NCI-H128 (cell line): ENCODE results near the gene NRSN2.

ENCODE experiments used
- DNase-seq: peaks from one replicate; lab custom pipeline; 2025; ENCODE audit not compliant: unreplicated experiment; lab: John Stamatoyannopoulos, UW

NRSN2 gene, protein sequence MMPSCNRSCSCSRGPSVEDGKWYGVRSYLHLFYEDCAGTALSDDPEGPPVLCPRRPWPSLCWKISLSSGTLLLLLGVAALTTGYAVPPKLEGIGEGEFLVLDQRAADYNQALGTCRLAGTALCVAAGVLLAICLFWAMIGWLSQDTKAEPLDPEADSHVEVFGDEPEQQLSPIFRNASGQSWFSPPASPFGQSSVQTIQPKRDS

DNA sequence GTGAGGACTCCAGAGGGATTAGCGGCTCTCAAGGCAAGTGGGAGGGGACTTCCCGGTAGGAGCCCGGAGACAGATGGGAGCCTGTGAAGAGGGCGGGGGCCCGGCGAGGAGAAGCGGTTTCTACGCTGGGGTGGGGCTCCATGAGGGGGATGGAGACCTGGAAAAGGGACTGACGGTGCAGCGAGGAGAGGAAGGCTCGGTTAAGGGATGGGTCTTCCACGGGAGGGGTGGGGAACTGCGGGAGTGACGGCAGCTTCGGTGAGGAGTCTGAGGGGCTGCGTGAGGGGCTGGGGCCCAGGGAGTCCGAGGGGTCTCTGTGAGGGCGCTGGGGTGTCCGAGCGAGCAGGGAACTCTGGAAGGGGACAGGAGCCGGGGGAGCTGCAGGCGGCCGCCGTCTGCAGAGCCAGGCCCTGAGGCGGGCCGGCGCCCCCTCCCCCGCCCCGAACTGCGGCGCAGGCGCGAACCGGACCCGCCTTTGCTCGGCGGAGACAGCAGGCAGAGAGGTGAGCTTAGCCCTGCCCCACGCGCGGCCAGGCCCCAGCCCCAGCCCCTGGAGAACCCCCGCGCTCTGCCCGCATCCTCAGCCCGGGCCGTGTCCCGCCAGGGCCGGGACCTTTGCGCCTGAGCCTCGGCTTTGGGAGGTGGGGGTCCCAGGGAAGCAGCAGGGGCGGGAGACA lies at the start of gene NRSN2:
Gene NRSN2 (plus strand): TSS at position 472 of the 677 bp plus-strand sequence. CDS start 2,533 bp downstream, outside the sequence.
- peak; percentile 36 for DNase-seq

DNA sequence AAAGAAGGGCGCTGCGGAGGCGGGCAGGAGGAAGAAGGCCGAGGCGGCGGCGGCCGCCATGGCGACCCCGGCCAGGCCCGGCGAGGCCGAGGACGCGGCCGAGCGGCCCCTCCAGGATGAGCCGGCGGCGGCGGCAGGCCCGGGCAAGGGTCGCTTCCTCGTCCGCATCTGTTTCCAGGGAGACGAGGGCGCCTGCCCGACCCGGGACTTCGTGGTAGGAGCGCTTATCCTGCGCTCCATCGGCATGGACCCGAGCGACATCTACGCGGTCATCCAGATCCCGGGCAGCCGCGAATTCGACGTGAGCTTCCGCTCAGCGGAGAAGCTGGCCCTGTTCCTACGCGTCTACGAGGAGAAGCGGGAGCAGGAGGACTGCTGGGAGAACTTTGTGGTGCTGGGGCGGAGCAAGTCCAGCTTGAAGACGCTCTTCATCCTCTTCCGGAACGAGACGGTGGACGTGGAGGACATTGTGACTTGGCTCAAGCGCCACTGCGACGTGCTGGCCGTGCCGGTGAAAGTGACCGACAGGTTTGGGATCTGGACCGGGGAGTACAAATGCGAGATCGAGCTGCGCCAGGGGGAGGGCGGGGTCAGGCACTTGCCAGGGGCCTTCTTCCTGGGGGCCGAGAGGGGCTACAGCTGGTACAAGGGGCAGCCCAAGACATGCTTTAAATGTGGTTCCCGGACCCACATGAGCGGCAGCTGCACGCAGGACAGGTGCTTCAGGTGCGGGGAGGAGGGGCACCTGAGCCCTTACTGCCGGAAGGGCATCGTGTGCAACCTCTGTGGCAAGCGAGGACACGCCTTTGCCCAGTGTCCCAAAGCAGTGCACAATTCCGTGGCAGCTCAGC lies 48.8 kb upstream of the NRSN2 start:
- DNase-seq: no peak

DNA sequence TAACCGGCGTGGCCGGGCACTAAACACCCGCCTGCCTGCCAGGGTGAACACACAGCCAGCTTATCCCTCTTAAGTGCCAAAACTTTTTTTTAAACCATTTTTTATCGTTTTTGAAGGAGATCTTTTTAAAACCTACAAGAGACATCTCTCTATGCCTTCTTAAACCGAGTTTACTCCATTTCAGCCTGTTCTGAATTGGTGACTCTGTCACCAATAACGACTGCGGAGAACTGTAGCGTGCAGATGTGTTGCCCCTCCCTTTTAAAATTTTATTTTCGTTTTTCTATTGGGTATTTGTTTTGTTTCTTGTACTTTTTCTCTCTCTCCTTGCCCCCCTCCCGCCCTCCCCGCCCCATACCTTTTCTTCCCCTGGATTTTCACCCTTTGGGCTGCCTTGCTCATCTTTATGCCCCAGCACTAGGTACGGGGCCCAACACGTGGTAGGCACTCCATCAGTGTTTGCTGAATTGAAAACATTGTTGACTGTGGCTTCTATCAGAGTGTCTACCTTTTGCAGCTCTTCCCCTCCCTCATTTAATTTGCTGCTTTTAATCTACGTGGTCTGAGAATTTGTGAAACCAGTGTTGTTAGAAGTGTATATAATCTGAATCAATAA lies 48.0 kb upstream of the NRSN2 start:
- no peak for DNase-seq

DNA sequence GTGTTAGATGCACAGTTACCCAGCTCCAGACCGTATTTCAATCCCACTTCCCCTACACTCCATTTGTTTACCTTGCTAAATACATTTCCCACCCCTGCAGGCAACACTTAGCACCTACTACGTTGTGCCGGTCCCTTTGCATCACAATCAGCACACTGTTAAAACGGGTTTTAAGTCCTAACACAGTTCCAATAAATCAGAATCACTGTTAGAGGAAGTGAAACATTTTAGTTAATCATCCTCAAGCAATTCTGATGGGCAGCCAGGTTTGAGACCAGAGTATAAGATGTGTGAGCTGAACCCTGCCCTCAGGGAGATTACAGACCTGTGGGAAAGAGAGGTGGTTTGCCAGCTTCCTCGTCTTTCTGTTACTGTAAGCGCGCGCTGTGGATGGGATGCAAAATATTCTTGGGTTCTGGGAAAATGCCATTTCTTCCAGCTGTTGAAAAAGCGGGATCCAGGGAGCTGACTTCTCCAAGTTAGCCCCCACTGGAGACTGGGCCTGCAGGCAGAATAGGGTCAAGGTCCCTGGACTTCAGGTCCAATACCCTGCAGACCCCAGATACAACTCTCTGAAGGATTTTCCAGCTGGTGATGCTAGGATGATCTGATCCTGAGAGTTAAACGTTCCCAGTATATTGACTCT lies 46.4 kb upstream of the NRSN2 start:
- DNase-seq: no peak

DNA sequence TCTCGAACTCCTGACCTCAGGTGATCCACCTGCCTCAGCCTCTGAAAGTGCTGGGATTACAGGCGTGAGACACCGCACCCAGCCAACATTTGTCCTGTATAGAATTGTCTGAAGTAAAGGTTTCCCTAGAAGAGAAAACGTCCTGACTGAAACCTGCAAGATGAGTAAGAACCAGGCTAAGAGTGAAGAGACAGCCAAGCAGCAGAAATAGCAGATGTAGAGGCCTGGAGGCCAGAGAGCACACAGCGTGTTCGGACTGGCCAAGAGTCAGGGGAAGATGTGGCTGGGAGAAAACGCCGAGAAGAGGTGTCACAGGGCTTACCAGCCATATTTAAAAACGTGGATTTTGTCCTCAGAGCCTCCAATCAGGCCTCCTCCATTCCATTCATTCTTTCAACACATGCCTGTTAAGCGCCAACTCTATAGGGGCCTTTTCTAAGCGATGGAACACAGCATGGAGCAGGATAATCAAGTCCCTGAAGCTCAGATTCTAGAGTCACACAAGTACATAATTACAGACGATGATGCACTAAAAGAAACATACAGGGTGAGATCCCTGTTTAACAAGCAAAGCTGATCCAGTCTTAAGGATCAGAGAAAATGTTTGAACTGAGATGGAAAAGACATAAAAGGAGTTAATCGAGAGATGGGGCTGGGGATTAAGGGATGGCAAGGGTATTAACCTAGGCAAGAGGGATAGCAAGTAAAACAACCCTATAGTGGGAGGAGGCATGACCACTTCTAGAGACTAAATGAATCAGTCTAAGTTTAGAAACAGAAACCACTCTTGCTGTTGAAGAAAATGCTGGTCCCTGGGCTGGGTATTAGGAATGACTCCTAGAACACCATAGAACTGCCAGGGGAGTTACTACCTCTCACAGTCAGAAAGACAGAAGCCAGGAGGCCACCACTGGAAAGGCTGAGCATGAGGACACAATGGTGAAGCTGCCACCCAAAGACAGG lies 44.7 kb upstream of the NRSN2 start:
- DNase-seq: no peak

DNA sequence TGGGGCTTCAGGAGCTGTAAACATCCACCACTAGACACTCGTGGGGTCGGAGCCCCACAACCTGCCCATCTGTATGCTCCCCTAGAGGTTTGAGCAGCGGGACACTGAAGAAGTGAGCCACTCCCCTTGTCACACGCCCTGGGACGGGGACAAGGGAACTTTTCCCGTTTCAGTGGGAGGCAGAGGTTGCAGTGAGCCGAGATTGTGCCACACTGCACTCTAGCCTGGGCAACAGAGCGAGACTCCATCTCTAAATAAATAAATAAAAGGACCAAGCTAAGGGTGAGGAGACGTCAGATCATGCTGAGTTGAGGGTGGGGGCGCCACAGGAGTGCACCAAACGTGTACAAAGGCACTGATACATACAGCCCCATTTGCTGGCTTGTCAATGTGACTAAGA lies 41.2 kb upstream of the NRSN2 start:
- no peak for DNase-seq

DNA sequence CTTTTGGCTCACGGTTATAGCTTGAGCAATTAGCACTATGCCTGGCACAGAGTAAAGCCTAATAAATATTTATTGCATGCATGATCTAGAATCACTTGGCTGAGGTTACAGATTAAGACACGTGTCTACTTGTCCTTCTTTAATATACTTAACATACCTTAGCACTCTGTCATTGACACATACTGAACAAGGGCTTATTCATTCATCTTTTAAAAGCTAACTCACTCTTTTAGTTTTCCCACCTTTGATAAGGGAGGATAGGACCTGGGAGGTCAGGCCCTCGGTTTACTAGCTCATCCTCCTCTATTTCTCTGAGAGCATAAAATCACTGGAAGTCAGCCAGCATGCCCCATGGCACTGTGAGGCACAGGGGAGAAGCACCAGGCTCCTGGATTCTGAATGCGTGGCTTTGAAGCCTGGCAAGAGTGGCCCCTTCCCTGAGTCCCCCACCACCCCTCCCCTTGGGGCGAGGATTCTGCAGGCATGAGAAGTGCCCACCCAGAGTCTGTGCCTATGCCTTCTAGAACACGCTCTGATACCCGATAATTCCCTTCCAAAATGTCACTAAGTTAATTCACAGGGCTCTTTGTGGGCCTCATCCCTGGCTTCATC lies 38.4 kb upstream of the NRSN2 start:
- no peak for DNase-seq

DNA sequence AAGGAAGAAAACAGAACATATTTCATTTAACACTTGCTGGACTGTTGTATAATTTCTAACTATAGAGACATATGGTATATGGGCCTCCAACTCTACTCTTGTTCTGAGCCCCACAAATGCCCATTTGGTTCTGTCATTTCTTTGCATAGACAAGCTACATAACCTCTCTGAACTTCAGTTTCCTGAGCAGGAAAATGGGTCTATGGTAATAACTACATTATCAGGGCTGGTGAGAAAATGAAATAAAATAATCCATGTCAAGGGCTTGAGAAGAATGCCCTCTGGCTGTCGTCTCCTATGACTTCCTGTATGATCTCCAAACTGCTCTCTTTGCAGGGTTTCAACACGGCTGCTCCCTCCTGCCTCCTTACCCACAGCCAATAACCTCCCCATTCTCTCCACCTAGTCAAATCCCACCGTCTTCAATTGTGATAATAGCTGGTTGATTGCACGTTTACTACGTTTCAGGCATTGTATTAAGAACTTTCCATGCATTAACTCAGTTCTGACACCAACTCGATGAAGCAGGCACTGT lies 37.5 kb upstream of the NRSN2 start:
- no peak for DNase-seq

DNA sequence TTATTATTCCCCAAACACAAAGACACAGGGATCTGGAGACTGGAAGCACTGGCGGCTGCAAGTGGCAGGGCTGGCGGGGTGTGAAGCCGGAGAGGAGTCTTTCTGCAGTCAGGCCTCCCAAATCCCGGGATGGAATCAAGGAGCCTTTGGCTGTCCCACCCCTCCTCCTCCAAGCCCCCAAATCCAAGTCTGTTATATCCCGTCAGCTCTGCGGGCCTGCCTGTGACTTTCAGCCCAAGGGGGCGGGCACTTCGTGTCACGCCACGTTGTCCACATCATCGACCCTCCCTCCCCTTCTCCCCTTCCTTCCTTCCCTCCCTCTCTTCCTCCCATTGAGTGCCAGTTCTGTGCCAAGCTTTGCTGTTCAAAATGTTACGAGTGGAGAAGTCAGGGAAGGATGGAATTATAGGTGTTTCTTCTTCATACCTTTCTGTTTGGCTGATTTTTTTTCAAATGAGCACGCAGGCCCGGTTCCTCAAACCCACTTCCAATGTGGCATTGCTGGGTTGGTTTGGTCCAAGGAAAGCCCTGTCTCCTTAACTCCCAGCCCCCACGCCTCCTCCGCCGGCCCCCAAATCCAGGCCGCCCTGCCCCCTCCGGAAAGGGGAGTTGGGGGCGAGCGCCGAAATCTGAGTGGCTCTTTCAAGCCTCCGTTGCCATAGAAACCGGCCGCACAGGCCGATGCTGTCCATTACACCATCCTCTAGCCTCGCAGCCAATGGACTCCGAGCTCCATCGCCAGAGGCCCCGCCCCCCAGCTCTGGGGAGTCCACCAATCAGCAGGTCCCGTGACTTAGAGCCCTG lies 36.9 kb upstream of the NRSN2 start:
- peak; percentile 99 for DNase-seq

DNA sequence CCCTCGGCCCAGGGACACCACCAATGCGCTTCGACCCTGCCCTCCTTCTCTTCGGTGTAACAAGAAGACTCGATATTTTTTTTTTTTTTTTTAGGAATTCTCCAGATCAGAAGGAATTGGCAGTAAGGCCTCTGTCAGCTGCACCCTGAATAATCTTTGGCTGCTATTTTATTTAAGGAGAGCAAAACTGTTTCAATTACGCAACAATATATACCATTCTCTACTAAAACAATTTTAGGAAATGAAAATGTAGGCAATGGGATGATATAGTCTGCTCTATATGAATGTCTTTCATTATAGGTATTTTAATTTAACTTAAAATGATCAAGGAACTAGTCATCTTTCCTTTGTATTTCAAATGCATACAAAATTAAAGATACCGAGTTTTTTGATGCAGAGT lies 36.3 kb upstream of the NRSN2 start:
- no peak for DNase-seq

DNA sequence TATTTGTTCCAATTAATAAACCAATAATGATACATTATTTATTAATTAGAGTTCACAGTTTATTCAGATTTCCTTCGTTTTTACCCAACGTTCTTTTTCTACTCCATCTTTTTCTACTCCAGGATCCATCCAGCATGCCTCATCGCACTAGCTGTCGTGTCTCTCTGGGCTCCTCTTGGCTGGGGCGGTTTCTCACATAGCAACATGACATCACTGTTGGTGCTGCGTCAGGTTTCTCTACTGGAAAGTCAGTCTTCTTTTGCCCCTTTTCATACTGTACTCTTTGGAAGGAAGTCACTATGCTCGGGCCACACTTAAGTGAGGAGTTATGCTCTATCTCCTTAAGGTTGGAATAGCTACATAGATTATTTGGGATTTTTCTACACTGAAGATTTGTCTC lies 35.3 kb upstream of the NRSN2 start:
- no peak for DNase-seq

DNA sequence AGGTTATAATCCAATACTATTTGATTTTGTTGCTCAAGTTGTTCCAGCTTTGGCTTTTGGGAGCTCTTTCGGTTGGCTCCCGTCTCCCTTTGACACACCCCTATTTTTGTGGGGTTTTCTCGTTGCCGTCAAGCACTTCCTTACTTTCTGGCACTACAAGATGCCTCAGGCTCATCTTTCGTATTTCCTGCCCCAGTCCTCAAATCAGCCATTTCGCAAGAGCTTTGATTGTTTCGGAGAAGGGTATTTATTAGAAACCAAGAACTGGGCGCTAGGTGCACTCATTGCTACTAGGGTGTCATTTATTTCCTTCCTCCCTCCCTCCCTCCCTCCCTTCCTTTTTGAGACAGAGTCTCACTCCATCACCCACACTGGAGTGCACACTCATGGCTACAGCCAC lies 34.8 kb upstream of the NRSN2 start:
- DNase-seq: no peak

DNA sequence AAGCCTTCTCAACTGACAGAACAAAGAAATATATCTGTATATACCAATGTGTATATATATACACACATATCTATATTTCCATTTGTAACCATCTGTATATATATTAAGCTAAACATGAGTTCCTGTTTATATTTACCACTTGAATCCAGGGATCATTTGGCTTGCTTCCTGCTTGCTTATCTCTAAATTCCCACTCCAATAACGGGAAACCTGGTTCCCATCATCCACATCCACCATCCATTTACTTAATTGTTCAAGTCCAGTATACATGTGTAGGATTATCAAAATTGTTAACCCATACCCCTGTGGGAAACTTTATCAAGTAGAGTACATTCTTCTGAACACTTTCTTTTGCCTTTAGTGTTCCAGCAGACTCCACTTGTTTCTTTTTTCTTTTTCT lies 34.0 kb upstream of the NRSN2 start:
- DNase-seq: no peak

DNA sequence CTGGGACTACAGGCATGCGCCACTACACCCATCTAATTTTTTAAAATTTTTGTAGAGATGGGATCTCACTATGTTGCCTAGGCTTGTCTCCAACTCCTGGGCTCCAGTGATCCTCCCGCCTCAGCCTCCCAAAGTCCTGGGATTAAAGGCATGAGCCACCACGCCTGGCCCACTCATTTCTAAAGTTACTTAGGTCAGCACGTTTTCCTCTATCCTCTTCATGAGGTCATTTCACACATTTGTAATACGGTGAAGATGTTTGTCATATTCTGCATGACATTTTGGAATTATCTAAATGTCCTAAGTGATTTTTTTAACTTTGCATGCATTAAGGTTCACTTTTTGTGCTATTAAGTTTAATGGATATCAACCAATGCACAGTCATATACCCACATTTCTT lies 33.5 kb upstream of the NRSN2 start:
- no peak for DNase-seq

DNA sequence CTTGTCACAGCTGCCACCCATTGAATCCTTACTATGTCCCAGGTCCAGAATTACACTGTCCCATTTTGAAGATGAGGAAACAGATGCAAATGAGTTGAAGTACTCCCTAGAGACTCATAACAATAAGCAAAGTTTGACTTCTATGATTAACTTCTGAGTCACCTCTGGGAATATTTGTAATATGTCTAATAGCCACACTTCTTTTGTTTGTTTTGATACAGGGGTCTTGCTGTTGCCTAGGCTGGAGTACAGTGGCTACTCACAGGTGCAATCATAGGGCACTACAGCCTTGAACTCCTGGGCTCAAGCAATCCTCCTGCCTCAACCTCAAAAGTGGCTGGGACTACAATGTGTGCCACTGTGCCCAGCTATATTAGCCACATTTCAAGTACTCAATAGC lies 33.0 kb upstream of the NRSN2 start:
- DNase-seq: no peak

DNA sequence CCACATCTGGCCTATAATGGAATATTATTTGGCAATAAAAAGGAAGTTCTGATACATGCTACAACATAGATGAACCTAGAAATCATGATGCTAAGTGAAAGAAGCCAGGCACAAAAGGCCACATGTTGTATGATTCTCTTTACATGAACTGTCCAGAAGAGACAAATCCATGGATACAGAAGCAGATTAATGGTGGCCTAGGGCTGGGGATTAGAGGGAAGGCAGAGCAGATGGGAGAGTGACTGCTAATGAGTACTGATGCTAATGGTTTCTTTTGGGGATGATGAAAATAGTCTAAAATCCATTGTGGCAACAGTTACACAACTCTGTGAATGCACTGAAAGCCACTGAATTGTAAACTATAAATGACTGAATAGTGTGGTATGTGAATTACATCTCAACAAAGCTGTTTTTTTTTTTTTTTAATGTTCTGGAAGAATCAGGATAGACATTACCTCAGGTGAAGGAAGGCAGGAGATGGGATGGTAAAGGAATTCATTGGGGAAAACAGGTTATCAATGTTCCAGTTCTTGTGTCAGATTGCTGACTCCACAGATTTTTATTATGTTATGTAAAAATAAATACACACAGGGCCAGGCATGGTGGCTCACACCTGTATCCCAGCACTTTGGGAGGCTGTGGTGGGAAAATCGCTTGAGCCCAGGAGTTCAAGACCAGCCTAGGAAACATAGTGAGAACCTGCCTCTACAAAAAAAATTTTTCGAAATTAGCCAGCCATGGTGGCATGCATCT lies 30.4 kb upstream of the NRSN2 start:
- DNase-seq: no peak

DNA sequence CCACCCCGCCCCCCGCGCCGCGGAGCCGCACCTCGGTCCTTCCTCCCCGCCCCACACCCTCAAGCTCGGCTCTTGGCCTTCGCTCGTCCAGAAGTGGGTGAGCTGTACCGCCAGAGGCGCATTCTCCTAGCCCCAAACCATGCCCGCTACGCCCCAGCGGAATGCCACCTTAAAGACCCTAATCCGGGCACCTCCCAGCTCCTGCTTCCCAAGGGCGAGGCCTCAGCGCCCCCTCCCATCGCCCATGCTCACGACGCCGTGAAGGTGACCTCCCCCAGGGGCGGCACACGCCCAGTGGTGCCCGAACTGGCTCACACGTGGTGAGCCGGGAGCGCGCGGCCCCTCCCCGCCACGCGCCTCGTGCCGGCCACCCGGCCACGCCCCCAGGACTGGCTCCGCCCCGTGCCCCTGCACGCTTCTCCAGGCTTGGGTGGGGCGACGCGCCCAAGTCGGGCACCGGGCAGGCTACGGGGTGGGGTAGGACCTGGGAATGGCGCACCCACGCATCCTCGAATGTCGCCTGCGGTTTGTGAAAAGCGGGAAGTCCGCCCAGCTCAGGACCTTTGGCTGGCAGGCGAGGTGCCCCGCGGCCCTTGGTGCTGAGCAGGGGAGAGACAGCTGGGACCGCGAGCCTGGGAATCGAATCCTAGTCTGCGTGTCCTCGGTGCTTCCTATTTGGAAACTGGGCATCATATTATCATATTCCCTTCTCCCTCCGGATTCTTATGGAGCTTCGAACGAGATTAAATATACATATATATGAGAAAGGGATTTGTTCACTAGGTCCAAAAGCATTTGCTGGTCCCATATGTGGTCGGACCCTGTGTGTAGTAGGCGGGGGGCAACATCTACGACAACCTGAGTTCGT lies 22.5 kb upstream of the NRSN2 start:
- peak; percentile 72 for DNase-seq
